Suppressor macrophage treated with lipopolysaccharide for 1 hour (primary cell): Measurements from ENCODE around the gene TERT.
"Not testable (repeated sequence)": the region's sequence is repeated elsewhere in the genome, so short reads cannot be mapped to it uniquely, and the experiment has no call there.

Experiments
- DNase-seq, 3 donors: peaks; one replicate each; pipeline ENCODE4 v3.0.0-alpha.2; 2020 to 2022

TERT gene

GRCh38 chr5:1277781-1278180, 17.1 kb downstream of the TERT start:
- DNase-seq = no peak

- no peak for DNase-seq
Observed at GRCh38 chr5:1277331-1277730, 17.5 kb downstream of the TERT start.

DNA sequence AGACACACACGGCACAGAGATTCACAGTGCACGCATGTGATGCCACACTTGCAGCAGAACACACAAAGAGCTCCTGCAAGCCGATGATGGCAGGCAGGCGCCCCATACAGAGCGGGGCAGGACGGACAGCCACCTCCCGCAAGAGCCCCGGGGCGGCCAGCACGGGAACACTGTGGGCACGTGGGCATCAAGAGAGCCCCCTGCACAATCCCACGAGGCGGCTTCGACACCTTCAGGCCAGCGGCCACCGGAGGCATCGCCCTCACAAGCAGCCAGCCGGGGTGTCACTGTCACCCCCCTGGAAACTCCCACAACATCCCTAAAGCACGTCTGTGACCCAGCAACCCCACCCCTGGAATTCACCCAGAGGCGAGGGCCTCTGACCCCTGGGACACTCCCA, 17.9 kb downstream of the TERT start:
- DNase-seq = no peak

DNA sequence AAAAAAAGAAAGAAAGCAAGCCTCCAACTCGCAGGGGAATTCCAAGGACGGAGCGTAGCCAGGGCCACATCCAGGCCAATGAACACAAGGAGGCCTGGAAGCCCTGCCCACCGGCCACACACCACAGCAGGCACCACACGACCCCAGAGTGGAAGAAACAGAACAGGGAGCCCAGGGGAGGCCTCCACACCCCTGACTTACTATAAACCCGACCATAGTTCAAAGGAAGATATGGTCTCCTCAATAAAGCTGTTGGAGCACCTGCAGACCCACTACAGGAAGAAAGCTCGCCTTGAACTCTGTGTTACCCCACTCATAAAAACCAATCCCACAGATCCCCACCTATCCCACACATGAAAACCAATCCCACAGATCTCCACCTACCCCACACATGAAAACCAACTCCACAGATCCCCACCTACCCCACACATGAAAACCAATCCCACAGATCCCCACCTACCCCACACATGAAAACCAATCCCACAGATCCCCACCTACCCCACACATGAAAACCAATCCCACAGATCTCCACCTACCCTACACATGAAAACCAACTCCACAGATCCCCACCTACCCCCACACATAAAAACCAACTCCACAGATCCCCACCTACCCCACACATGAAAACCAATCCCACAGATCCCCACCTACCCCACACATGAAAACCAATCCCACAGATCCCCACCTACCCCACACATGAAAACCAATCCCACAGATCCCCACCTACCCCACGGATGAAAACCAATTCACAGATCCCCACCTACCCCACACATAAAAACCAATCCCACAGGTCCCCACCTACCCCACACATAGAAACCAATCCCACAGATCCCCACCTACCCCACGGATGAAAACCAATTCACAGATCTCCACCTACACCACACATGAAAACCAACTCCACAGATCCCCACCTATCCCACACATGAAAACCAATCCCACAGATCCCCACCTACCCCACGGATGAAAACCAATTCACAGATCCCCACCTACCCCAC, 19.2 kb downstream of the TERT start:
- not testable (repeated sequence) for DNase-seq

- no peak for DNase-seq
Observed at GRCh38 chr5:1274471-1274870, 20.4 kb downstream of the TERT start.

DNA sequence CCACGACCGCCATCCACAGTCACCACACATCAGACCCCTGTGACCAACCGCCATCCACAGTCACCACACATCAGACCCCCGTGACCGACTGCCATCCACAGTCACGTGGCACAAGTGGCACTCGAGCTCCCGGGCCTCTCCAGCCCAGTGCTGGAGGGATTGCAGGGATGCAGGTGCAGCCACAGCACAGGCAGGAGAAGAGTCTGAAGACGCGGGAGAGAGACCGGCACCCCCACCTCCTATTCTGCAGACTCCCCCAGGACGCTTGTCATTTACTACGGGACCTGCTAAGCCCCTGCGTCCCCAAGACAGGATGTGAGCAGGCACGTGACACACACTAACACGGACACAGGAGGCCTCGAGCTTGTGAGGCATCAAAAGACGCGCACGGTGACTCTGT, 21.1 kb downstream of the TERT start:
- DNase-seq = no peak

DNA sequence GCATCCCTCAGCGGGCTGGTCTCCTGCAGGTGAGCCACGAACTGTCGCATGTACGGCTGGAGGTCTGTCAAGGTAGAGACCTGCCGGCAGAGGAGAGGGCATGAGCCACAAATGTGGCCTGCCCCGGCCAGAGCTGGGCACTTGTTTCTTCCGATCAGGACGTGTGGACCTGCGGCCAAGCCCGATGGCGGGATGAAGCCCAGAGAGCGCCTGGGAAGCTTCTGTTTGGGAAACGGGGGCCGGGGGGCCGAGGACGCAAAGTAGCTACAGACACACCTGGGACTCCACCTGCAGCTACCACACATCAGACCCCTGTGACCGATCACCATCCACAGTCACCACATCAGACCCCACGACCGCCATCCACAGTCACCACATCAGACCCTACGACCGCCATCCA, 22.7 kb downstream of the TERT start:
- DNase-seq = no peak

DNA sequence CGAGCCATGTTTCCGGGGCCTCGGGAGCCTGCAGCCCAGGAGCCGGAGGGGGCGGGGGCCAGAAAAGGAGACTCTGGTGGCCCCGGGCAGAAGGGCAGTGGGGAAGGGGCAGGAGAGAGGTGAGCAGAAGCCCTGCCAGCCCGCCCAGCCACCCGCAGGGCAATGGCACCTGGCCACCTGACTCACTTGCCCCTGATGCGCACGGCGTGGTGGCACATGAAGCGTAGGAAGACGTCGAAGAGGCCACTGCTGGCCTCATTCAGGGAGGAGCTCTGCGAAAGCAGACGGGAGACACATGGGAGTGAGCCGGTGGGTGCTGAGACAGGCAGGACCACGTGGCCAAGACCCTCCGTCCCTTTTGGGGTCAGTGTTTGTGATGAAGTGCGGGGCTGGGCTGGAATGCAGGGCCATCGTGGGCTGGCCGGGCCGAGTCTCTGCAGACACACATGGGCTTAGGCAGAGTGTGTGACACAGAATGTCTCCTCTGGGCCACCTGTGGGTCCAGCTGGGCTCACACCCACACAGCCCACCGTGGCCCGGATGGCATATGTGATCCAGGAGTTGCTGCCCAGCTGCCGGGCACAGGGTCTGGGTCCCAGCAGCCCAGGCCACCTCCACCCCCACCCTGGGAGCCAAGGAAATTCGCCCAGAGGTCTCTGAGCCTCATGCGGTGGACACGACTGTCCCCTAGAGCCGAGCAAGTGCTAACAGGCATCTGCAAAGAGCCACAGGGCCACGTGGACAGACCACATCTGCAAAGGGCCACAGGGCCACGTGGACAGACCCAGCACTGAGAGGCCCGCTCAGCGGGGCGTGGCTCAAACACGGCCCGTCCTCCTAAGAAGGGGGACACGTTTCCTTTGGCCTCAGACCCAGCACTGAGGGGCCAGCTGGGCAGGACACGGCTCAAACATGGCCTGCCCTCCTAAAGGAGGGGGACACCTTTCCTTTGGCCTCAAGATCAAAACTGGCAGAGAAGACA, 23.6 kb downstream of the TERT start:
- DNase-seq = no peak

DNA sequence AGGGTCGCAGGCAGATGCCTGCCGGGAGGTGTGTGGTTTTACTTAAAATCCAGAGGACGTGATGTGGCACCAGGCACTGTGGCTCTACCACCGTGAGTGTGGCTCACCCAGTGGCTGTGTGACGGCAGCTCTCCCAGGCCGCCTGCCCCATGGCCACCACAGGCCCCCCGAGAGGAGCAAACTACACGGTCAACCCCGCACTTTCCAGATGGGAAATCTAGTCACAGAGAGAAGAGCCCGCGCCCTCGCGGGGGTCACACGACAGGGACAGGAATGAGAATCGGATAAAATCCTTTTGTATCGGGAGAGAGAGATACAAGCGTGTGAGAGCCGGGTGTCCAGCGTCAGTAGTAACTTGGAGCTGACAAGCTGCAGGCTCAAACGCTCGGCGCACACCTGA, 24.4 kb downstream of the TERT start:
- no peak for DNase-seq

DNA sequence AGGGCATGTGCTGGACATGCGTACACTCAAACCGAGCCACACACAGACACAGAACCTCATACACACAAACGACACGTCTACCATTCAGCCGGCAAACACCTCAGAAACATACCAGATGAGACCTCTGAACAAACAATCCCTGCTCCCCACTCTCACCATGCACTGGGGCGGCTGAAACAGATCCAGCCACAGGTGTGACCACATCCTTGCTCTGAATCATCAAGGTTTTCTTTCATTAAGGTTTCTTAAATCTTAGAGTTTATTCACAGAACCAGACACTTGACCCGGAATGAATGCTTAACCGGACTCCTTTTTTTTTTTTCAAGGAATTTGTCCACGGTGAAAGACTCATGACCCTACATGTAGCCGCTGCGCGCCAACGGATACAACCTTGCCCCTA, 26.2 kb downstream of the TERT start:
- DNase-seq = no peak

DNA sequence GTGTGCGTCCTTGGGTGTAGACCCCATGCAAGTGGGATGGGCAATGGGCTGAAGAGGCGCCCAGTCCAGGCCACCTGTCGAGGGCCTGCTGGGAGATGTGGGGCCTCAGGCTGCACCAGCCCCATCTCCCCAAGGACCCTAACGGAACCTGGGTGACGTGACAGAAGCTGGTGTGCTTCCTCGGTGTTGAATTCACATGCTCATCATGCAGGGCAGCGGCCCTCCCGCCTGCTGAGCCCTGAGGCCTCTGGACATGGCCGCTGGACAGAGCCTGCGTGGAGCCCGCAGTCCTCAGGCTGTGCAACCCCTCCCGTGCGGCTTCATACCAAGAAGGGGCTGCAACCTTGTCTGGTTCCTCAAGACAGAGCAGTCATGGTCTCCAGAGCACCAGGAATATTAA, 26.8 kb downstream of the TERT start:
- DNase-seq = no peak

DNA sequence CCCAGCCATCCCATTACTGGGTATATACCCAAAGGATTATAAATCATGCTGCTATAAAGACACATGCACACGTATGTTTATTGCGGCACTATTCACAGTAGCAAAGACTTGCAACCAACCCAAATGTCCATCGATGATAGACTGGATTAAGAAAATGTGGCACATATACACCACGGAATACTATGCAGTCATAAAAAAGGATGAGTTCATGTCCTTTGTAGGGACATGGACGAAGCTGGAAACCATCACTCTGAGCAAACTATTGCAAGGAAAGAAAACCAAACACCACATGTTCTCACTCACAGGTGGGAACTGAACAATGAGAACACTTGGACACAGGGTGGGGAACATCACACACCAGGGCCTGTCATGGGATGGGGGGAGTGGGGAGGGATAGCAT, 27.4 kb downstream of the TERT start:
- not testable (repeated sequence) for DNase-seq

DNA sequence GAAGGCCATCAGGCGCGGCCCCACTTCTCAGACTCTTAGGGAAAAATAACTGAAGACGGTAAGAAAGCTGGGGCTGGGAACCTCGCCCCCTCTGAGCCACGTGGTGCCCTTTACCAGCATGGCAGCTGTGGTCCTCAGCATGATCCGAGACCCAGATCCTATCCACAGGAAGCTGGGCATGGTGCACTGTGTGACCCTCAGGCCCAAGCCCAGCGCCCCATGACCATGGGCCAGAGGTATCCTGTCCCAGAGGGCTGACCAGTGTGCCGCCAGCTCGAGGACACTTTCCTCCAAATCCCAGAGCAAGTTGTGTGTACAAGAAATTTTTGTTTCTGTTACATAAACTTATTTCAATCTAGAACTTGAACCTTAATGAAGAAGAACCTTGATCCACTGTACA, 28.1 kb downstream of the TERT start:
- DNase-seq = no peak

DNA sequence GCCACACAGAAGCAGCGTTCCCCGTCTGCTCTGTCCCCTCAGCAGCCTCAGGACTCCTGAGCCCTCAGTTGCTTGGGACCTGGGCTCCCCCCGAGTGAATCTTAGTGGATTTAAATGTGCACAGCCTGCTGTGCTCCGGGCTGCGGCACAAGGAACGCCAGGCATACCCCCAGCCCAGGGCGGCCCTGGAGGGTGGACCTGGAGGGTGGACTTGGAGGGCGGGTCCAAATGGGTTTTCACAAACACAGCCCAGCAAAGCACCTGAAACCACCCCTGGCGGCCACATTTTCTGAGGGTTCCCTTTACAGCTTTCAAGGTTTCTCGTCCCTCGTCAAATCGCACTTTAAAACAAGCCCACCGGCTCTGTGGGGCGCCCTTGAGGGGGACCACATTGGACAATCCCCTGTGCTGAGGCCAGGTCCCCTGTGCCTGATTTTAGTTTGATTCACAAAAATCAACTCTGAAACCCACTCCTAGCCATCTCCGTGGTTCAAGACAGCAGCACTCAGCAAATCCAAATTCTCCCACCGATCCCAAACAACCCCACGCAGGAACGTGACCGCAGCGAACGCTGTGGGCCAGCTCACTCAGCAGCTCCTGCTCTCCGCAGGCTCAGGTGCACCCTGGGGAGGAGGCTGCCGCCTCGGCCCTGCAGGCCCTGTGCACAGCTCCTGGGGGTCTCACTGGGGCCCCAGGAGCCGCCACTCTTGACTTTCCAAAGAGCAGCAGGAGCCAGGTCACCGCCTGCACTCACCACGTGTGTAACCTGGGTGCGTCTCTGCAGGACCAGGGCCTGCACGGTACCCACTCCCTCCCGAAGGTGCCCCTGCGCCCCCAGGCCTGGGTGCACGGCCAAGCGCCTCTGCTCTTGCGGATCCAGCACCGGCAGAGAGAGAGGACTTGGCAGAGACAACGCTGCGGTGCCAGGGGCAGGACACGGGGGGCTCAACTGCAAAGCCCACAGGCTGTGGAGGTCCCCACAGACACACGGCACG, 29.1 kb downstream of the TERT start:
- DNase-seq = no peak

DNA sequence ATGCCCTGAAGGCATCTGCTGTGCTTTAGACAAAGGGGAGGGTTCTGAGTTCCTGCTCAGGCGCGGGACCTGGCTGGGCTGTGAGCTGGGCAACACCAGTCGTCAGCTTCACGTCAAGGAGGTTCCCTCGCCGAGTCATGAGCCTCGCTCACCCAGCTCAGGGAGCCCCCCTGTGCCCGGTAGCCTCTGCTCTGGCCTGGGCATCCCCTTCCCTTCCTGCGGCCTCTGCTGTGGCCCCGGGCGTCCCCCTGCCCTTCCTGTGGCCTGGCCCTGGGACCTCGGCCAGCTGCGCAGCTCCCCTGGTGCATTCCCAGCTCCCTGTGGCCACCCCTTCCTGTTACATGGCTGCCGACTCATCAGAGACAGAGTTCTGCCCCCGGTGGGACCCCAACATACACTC, 29.8 kb downstream of the TERT start:
- no peak for DNase-seq

GRCh38 chr5:1264211-1264610, 30.7 kb downstream of the TERT start:
- DNase-seq = no peak

DNA sequence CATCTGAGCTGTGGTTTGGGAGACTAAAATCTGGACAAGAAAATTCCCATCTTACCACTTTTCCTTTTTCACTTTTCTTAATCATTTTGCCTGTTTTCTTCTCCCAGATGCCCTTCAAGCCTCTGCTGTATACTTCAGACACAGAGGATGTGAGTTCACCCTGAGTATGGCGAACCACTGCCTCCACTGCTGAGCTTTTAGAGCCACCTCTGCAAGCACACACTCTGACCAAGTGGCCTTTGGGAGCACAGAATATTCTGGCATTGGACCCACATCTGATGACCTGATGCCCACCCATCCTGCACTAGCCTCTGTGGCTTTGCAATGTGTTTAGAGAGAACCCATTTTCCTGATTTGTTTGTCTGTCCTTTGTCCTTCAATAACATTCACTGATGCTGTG, 32.5 kb downstream of the TERT start:
- no peak for DNase-seq

DNA sequence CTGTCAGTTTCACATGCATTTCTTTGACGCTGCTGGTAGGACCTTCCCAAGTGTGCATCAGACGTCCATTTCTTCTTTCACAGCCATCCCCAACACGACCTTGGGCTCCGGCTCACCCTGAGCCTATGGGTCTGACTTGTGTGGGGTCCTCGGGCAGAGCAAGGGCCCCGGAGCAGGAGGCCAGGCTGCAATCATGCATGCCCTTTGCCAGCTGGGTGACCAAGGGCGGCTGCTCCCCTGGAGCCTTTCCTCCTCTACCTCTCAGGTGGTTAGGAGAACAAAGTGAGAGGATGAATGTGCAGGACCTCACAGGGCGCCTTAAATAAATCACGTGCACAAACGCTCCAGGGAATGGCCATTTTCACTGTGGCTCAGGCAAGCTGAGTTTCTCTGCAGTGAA, 33.2 kb downstream of the TERT start:
- DNase-seq = no peak

DNA sequence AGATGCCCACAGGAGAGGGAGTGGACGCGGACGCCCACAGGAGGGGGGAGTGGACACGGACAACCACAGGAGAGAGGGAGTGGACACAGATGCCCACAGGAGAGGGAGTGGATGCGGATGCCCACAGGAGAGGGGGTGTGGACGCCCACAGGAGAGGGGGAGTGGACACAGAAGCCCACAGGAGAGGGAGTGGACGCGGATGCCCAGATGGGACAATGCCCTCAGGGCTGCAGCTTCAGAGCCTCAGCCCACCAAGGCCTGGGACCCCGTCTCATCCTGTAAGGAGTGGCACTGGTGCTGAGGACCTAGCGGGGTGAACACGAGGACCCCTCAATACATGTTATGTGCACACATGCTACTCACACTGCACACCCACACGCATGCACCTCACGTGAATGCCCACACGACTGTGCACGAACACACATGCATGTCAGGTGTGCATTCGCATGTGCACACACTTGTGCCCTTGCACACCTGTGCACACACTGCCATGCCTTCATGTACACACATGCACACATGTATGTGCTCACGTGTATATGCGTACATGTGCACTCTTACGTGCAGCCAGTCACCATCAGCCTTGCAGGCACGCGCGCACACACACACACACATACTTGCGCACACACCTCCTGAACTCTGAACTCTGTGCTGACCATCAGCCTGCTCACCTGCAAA, 34.9 kb downstream of the TERT start:
- DNase-seq = no peak

GRCh38 chr5:1257841-1258240, 37.0 kb downstream of the TERT start:
- no peak for DNase-seq

DNA sequence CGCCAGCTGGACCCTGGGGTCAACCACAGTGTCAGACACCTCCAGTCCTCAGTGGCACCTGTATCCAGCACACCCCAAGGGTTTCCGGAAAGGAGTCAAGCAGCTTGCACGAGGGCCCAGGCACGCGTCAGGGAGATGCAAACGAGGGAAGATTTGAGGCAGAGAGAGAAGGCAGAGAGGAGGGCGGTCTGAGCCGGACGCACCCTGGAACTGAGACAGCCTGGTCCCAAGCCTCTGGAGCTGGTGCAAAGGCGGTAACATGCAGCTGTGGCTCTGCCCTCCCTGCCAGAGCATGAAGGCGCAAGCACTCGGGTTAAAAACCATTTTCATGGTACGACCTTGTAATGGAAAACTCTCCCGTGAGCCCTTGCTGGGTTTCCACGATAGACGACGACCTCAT, 37.5 kb downstream of the TERT start:
- DNase-seq = no peak

- no peak for DNase-seq
Observed at GRCh38 chr5:1256776-1257175, 38.1 kb downstream of the TERT start.
